NCI-H187 (cell line): ENCODE measurements around the gene LCMT2.

Experiments
- DNase-seq, 2 experiments: peaks; one replicate each; lab custom pipeline; 2025; lab: John Stamatoyannopoulos, UW

The LCMT2 gene

GRCh38 chr15:43275740-43276562, 54.4 kb downstream of the LCMT2 start:
- DNase-seq: no peak

- DNase-seq: no peak
These were observed 56.2 kb downstream of the LCMT2 start for GRCh38 chr15:43274136-43274535.
